Peyer's patch (tissue), 4 donors: ENCODE results near the gene SERPINB1. TPM values are rescaled to one million over a fixed set of nuclear protein-coding genes. Genes with fewer than 3 reads are reported as not detected.
"Not testable (repeated sequence)": the region's sequence is repeated elsewhere in the genome, so short reads cannot be mapped to it uniquely, and the experiment has no call there.

ENCODE experiments used
- DNase-seq, 3 donors: peaks; one replicate each; pipeline ENCODE4 v3.0.0-alpha.2; 2017 to 2019
- H3K27ac ChIP-seq, 4 donors: fragments of 200-600 bp; sonication (generic); one replicate each; pipeline ENCODE4 v1.5.1; 2016 to 2019
- H3K27me3 ChIP-seq, 2 donors: fragments of 200-600 bp; sonication (generic); one replicate each; pipeline ENCODE4 v1.5.1; 2019
- H3K36me3 ChIP-seq, 3 donors: fragments of 200-600 bp; sonication (generic); one replicate each; pipeline ENCODE4 v1.5.1; 2016 to 2019
- H3K4me1 ChIP-seq, 4 donors: fragments of 200-600 bp; sonication (generic); one replicate each; pipeline ENCODE4 v1.5.1; 2016 to 2019
- H3K4me3 ChIP-seq, 4 donors: fragments of 200-600 bp; sonication (generic); 1 replicate in 3 of 4; 2 replicates in 1 of 4; pipeline ENCODE4 v1.5.1; 2016 to 2019; ENCODE audit warnings: mild to moderate bottlenecking in 1 of 4
- H3K9me3 ChIP-seq, 4 donors: fragments of 200-600 bp; sonication (generic); one replicate each; pipeline ENCODE4 v1.5.1; 2016 to 2019; ENCODE audit warnings: mild to moderate bottlenecking in 1 of 4
- POLR2A ChIP-seq, 2 donors: fragments of 450-650 bp; IDR thresholded peaks; one replicate each; pipeline ENCODE4 v1.5.1; 2017; ENCODE audit warnings: antibody characterized with exemption in 2 of 2, mild to moderate bottlenecking in 2 of 2, moderate library complexity in 2 of 2
- total RNA-seq, 4 donors: library from RNA; depleted of rRNA; stranded (reverse); fragments of >200 nt; gene quantifications; one replicate each; pipeline ENCODE4 v1.1.0, GENCODE V29; 2016
- TF ChIP-seq, protein P1 (sequence below), 6 experiments: fragments of 450-650 bp in 4 of 6; fragments of 200-600 bp in 2 of 6; sonication (generic) in 1 of 6; IDR thresholded peaks; one replicate each; pipeline ENCODE4 v1.5.1; 2017 to 2019; ENCODE audit warnings: antibody characterized with exemption in 6 of 6, mild to moderate bottlenecking in 3 of 6, moderate library complexity in 1 of 6

The SERPINB1 gene
- total RNA-seq, 4 donors from 2014 or later: 58.6 to 122 (median 86.4) TPM

DNA sequence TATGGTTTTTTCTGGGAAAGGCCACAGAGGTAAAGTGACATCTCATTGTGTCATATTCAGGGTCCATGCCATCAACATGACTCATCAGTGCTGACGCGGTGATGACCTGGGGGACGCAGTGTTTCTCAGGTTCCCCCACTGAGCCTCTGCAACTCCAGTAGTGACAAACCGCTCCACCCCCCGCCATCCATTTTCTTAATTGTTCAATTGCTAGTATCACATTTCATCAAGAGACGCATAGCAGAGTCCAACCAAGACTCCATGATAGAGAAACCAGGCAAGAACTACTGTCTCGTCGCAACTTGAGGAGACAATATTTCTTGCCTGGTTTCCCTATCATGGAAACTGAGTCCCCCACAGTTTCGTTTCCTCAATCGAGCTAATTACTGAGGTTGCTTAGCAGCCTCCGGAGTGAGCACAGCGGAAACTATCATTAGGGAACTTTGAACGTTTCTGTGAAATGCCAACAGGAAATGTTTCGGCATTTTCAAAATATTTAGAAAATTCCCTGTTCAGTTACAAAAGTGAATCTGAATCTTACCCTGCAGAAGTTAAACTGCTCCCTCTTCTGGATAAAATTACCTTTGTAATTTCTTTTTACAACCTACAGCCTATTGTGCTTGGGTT is 12.2 kb upstream of the SERPINB1 start:
- Histone ChIP-seq H3K4me3 (peak overlapping the region; percentile 2 to 45 (median 36)), H3K9me3 (no peaks in the 10 kb centered on the region), H3K27me3 (no peaks in the 10 kb centered on the region), H3K36me3 (no peaks in the 10 kb centered on the region), H3K27ac (peak overlapping the region; percentile 61 to 74 (median 70)), H3K4me1 (peaks cover 0 to 29% (median 25%) of the 10 kb centered on the region in 4 donors)
- TF ChIP-seq, protein P1, sequence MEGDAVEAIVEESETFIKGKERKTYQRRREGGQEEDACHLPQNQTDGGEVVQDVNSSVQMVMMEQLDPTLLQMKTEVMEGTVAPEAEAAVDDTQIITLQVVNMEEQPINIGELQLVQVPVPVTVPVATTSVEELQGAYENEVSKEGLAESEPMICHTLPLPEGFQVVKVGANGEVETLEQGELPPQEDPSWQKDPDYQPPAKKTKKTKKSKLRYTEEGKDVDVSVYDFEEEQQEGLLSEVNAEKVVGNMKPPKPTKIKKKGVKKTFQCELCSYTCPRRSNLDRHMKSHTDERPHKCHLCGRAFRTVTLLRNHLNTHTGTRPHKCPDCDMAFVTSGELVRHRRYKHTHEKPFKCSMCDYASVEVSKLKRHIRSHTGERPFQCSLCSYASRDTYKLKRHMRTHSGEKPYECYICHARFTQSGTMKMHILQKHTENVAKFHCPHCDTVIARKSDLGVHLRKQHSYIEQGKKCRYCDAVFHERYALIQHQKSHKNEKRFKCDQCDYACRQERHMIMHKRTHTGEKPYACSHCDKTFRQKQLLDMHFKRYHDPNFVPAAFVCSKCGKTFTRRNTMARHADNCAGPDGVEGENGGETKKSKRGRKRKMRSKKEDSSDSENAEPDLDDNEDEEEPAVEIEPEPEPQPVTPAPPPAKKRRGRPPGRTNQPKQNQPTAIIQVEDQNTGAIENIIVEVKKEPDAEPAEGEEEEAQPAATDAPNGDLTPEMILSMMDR (IDR thresholded peaks at IDR 0.05): peak in 4 of 6 experiments; percentile 24 to 52 (median 48)
- TF ChIP-seq POLR2A (IDR thresholded peaks at IDR 0.05): peak in 1 of 2 donors; percentile 21
- DNase-seq: peak; percentile 49 to 79 (median 60)

DNA sequence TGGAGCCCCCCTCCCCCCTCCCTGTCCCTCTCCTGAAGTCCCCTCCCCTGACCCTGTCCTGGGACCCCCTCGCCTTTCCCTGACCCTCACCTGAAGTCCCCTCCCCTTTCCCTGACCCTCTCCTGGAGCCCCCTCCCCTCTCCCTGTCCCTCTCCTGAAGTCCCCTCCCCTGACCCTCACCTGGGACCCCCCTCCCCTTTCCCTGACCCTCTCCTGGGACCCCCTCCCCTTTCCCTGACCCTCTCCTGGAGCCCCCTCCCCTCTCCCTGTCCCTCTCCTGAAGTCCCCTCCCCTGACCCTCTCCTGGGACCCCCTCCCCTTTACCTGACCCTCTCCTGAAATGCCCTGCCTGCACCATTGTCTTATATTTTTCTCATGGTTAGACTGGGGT is 11.7 kb upstream of the SERPINB1 start:
- H3K9me3 ChIP-seq, H3K36me3 ChIP-seq, H3K27me3 ChIP-seq: not testable (repeated sequence)
- Histone ChIP-seq H3K4me1 (peaks cover 0 to 24% (median 22%) of the 10 kb centered on the region in 4 donors), H3K27ac (peak overlapping the region; percentile 61 to 74 (median 70)), H3K4me3 (peak overlapping the region in 2 of 4 donors; percentile 42 to 45)
- DNase-seq: peak in 1 of 3 donors; percentile 31

DNA sequence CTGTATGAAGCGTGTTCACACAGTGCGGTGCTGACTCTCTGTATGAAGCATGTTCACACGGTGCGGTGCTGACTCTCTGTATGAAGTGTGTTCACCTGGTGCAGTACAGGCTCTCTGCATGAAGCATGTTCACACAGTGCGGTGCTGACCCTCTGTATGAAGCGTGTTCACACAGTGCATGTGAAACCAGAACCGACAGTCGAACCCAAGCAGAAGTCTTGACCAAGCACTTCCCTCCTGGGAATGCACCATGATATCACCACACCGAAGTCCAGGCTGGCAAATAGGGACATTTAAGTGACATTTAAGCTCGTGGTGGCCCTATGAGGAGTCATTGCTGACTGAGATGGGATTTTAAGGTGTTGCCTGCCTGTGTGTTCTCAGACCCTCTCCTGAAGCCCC is 11.3 kb upstream of the SERPINB1 start:
- Histone ChIP-seq H3K36me3 (no peaks in the 10 kb centered on the region), H3K4me1 (peaks cover 0 to 23% (median 21%) of the 10 kb centered on the region in 4 donors), H3K27me3 (no peaks in the 10 kb centered on the region), H3K27ac (peak overlapping the region in 2 of 4 donors; percentile 61 to 66), H3K4me3 (no peak overlapping the region), H3K9me3 (no peaks in the 10 kb centered on the region)
- peak in 1 of 3 donors; percentile 44 for DNase-seq
- no peak for TF ChIP-seq POLR2A (IDR thresholded peaks at IDR 0.05)
- TF ChIP-seq, protein P1 (IDR thresholded peaks at IDR 0.05): no peak

DNA sequence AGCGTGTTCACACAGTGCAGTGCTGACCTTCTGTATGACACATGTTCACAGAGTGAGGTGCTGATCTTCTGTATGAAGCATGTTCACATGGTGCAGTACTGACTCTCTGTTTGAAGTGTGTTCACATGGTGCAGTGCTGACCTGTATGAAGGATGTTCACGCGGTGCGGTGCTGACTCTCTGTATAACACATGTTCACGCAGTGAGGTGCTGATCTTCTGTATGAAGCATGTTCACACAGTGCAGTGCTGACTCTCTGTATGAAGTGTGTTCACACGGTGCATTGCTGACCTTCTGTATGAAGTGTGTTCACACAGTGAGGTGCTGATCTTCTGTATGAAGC is 10.8 kb upstream of the SERPINB1 start:
- no peak overlapping the region for H3K4me3 ChIP-seq
- no peak overlapping the region for H3K27ac ChIP-seq
- no peaks in the 10 kb centered on the region for H3K9me3 ChIP-seq
- H3K36me3 ChIP-seq: no peaks in the 10 kb centered on the region
- TF ChIP-seq POLR2A (IDR thresholded peaks at IDR 0.05): no peak
- TF ChIP-seq, protein P1 (IDR thresholded peaks at IDR 0.05): no peak
- peak in 1 of 3 donors; percentile 20 for DNase-seq
- peaks cover 0 to 19% (median 17%) of the 10 kb centered on the region in 4 donors for H3K4me1 ChIP-seq
- no peaks in the 10 kb centered on the region for H3K27me3 ChIP-seq

DNA sequence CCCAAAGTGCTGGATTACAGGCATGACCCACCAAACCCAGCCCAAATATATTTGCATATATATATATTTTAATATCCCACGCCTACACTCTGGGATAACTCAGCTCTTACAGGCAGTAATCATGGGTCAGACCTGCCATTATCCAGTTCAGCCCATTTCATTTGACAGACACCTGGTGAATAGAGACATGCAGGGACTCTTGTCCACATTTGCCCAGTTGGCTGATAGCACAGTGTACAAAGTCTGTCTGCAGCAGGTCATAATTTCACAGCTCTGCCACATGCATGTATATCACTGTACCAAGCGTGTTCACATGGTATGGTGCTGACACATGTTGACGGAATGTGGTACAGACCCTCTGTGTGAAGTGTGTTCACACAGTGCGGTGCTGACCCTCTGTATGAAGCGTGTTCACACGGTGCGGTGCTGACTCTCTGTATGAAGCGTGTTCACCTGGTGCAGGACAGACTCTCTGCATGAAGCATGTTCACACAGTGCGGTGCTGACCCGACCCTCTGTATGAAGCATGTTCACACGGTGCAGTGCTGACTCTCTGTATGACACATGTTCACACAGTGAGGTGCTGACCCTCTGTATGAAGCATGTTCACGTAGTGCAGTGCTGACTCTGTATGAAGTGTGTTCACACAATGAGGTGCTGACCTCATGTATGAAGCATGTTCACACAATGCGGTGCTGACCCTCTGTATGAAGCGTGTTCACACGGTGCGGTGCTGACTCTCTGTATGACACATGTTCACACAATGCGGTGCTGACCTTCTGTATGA is 10.3 kb upstream of the SERPINB1 start:
- Histone ChIP-seq H3K4me1 (peaks cover 0 to 14% (median 11%) of the 10 kb centered on the region in 4 donors), H3K27ac (no peak overlapping the region), H3K36me3 (no peaks in the 10 kb centered on the region), H3K27me3 (no peaks in the 10 kb centered on the region), H3K9me3 (no peaks in the 10 kb centered on the region), H3K4me3 (no peak overlapping the region)
- TF ChIP-seq, protein P1 (IDR thresholded peaks at IDR 0.05): no peak
- TF ChIP-seq POLR2A (IDR thresholded peaks at IDR 0.05): no peak
- DNase-seq: peak in 1 of 3 donors; percentile 25

DNA sequence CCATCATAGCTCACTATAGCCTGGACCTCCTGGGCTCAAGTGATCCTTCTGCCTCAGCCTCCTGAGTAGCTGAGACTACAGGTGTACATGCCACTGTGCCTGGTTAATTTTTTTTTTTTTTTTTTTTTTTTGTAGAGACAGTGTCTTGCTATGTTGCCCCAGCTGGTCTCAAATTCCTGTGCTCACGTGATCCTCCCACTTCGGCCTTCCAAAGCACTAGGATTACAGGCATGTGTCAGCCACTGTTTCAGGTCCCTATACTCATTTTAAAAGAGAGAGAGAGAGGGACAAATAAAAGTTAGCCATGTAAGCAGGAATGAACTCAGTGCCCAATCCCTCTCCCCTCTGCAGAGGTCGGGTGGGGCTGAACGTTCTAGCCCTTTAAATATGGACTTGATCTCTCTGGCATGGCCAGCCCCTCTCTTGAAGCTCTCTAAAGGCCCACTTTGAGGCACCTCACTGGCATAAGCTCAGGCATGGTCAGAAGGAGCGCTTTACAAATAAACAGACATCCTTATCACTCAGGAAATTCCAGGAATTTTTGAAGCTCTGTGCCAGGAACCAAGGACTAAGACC is 9.0 kb upstream of the SERPINB1 start:
- no peaks in the 10 kb centered on the region for H3K36me3 ChIP-seq
- no peak overlapping the region for H3K4me3 ChIP-seq
- peaks cover 0 to 14% (median 12%) of the 10 kb centered on the region in 4 donors for H3K4me1 ChIP-seq
- DNase-seq: peak in 1 of 3 donors; percentile 29
- H3K27me3 ChIP-seq: no peaks in the 10 kb centered on the region
- TF ChIP-seq, protein P1 (IDR thresholded peaks at IDR 0.05): no peak
- TF ChIP-seq POLR2A (IDR thresholded peaks at IDR 0.05): no peak
- H3K27ac ChIP-seq: no peak overlapping the region
- no peaks in the 10 kb centered on the region for H3K9me3 ChIP-seq
